ENCODE data around the gene PDLIM1.
A peak's percentile ranks its signal among the peaks of the same experiment; 100 is the strongest.

Gene PDLIM1

GRCh38 chr10:95300022-95300539 is 9.3 kb upstream of the PDLIM1 start:
- no peak for TF ChIP-seq CTCF (IDR thresholded peaks at IDR 0.05)
- DNase-seq (ENCODE audit: low spot score): no peak
- H3K27ac ChIP-seq: no peak overlapping the region
- no peak overlapping the region for H3K4me3 ChIP-seq

GRCh38 chr10:95297402-95297801 is 6.6 kb upstream of the PDLIM1 start:
- Histone ChIP-seq H3K27ac (no peak overlapping the region), H3K4me3 (no peak overlapping the region)
- no peak for TF ChIP-seq CTCF (IDR thresholded peaks at IDR 0.05)
- DNase-seq (ENCODE audit: low spot score): no peak

- TF ChIP-seq CTCF (IDR thresholded peaks at IDR 0.05): no peak
- Histone ChIP-seq H3K27ac (no peak overlapping the region), H3K4me3 (no peak overlapping the region)
- no peak for DNase-seq (ENCODE audit: low spot score)
Measured at GRCh38 chr10:95296764-95297163, 6.0 kb upstream of the PDLIM1 start.

GRCh38 chr10:95295031-95295755 is 4.4 kb upstream of the PDLIM1 start:
- TF ChIP-seq CTCF (IDR thresholded peaks at IDR 0.05): no peak
- no peak for DNase-seq (ENCODE audit: low spot score)
- H3K27ac ChIP-seq: peak overlapping the region in 1 of 2 donors; percentile 48
- peak overlapping the region; percentile 65 for H3K4me3 ChIP-seq

- no peak for DNase-seq (ENCODE audit: low spot score)
- no peak overlapping the region for H3K27ac ChIP-seq
- TF ChIP-seq CTCF (IDR thresholded peaks at IDR 0.05): no peak
- H3K4me3 ChIP-seq: no peak overlapping the region
Measured at GRCh38 chr10:95293631-95294030, 2.8 kb upstream of the PDLIM1 start.

- DNase-seq (ENCODE audit: low spot score): no peak
- Histone ChIP-seq H3K27ac (peak overlapping the region; percentile 65 to 87), H3K4me3 (peak overlapping the region; percentile 82)
- TF ChIP-seq CTCF (IDR thresholded peaks at IDR 0.05): no peak
Measured at GRCh38 chr10:95291365-95292039, 699 bp upstream of the PDLIM1 start.
